K562 (cell line): ENCODE data around the gene CPED1. TPM values are rescaled to one million over a fixed set of nuclear protein-coding genes. Genes with fewer than 3 reads are reported as not detected.

Source experiments
- ADNP ChIP-seq: fragments of 200-800 bp; sonication (Bioruptor generic); IDR thresholded peaks from 2 replicates; pipeline ENCODE4 v1.6.1; 2016; ENCODE audit warnings: missing genetic modification characterization, missing compliant biosample characterization
- BCL6 ChIP-seq: fragments of 250-450 bp; sonication (Bioruptor Pico); IDR thresholded peaks from 2 replicates; pipeline ENCODE4 v1.4.0; 2020
- CREBBP ChIP-seq: IDR thresholded peaks from one replicate; pipeline ENCODE4 v1.6.1; 2012; ENCODE audit warnings: low read depth, mild to moderate bottlenecking, control low read depth, inconsistent platforms, low read length
- DEAF1 ChIP-seq: fragments of 450-650 bp; formaldehyde crosslinking; IDR thresholded peaks from 2 replicates; pipeline ENCODE4 v1.4.0; 2020; ENCODE audit warnings: mild to moderate bottlenecking, moderate library complexity
- E2F4 ChIP-seq: sonication (generic); formaldehyde crosslinking; IDR thresholded peaks from 2 replicates; pipeline ENCODE4 v1.8.0; 2022; ENCODE audit warnings: mild to moderate bottlenecking, low read depth, missing genetic modification reagents
- ELF1 ChIP-seq: fragments of 200-800 bp; sonication (Bioruptor generic); IDR thresholded peaks from 2 replicates; pipeline ENCODE4 v1.6.1; 2016; ENCODE audit warnings: missing genetic modification characterization, missing compliant biosample characterization
- ESRRB ChIP-seq: fragments of 250-450 bp; sonication (Bioruptor Pico); IDR thresholded peaks from 2 replicates; pipeline ENCODE4 v1.5.0; 2020; ENCODE audit warnings: mild to moderate bottlenecking, moderate library complexity, borderline replicate concordance
- HDAC6 ChIP-seq: IDR thresholded peaks from 2 replicates; pipeline ENCODE4 v1.6.1; 2012; ENCODE audit warnings: low read depth, mild to moderate bottlenecking, control low read depth, inconsistent platforms, low read length, moderate library complexity
- MAZ ChIP-seq, 2 experiments: fragments of 450-650 bp in 1 of 2; sonication (generic) in 1 of 2; formaldehyde crosslinking; IDR thresholded peaks in 1 of 2; conservative IDR thresholded peaks in 1 of 2; 2 replicates each; pipeline versions ENCODE4 v1.4.0 to v1.5.0; 2020; ENCODE audit warnings: mild to moderate bottlenecking in 1 of 2, missing genetic modification reagents in 1 of 2
- NUFIP1 ChIP-seq: fragments of 450-650 bp; IDR thresholded peaks from 2 replicates; pipeline ENCODE4 v1.6.1; 2018; ENCODE audit not compliant: partially characterized antibody
- REST ChIP-seq, 2 experiments: fragments of 450-650 bp; formaldehyde crosslinking in 1 of 2; IDR thresholded peaks; 2 replicates each; pipeline versions ENCODE4 v1.4.0 to v1.6.1; 2014 to 2020; ENCODE audit warnings: mild to moderate bottlenecking in 2 of 2, borderline replicate concordance in 1 of 2, low read depth in 1 of 2
- RUNX1 ChIP-seq: sonication (generic); IDR thresholded peaks from 2 replicates; pipeline ENCODE4 v1.6.1; 2016; ENCODE audit warnings: antibody characterized with exemption, low read depth
- SMAD1 ChIP-seq: fragments of 150-350 bp; IDR thresholded peaks from 2 replicates; pipeline ENCODE4 v1.6.1; 2014; ENCODE audit warnings: low read length, low read depth; ENCODE audit not compliant: partially characterized antibody
- ZBTB17 ChIP-seq: fragments of 450-650 bp; formaldehyde crosslinking; IDR thresholded peaks from 2 replicates; pipeline ENCODE4 v1.4.0; 2020; ENCODE audit warnings: mild to moderate bottlenecking
- polyA plus RNA-seq, 8 experiments: library from polyadenylated mRNA; depleted of rRNA in 4 of 8; stranded (reverse) in 5 of 8; unstranded in 3 of 8; fragments of >200 nt; fragmentation: Nextera tagmentation in 2 of 8; fragmentation: Illumina TruSeq in 1 of 8; extraction: Ambion mirVana in 2 of 8; extraction: Trizol in 1 of 8; gene quantifications; 2 replicates each; pipeline versions ENCODE4 v1.2.1 to v1.2.3, GENCODE V29; 2011 to 2014; ENCODE audit warnings: inconsistent platforms in 1 of 8, missing spikeins in 1 of 8
- total RNA-seq, 7 experiments: library from RNA; depleted of rRNA in 6 of 7; stranded (reverse); fragments of >200 nt in 6 of 7; fragmentation: Illumina TruSeq in 2 of 7; extraction: Trizol in 2 of 7; gene quantifications; 2 replicates each; pipeline versions ENCODE4 v1.2.1 to v1.2.3, GENCODE V29; 2011 to 2021; ENCODE audit warnings: low replicate concordance in 1 of 7

Gene CPED1
- total and polyA plus RNA-seq, 9 of the 15 experiments (the other 6 are each of a cell fraction or from before 2014, with no cell fraction given) = 195 to 393 (median 290) TPM

GRCh38 chr7:121041516-121042148 lies 53.1 kb downstream of the CPED1 start (continued):
- no peak; the same call in 1 of the 2 replicates for TF ChIP-seq REST (IDR thresholded peaks at IDR 0.05; ENCODE audit: borderline replicate concordance)
- no peak for TF ChIP-seq REST (CRISPR knock-in tag; IDR thresholded peaks at IDR 0.05; ENCODE audit: low read depth)
- TF ChIP-seq HDAC6 = no peak
- TF ChIP-seq BCL6 (CRISPR knock-in tag) = 0 out of 2 replicates have a peak, but pooled peaks have one; percentile 49
- TF ChIP-seq SMAD1 = no peak
- TF ChIP-seq ELF1 (tag) = no peak; the same call in 1 of the 2 replicates
- no peak for TF ChIP-seq E2F4 (CRISPR knock-in tag)
- TF ChIP-seq ZBTB17 (CRISPR knock-in tag) = no peak
- peak; percentile 64; the same call in 1 of the 2 replicates for TF ChIP-seq ADNP (tag)
- TF ChIP-seq MAZ (CRISPR knock-in tag; conservative IDR thresholded peaks at IDR 0.05 in 1 of 2, IDR thresholded peaks at IDR 0.05 in 1 of 2) = no peak; a peak in 3 of 4 replicates
- no peak for TF ChIP-seq DEAF1 (CRISPR knock-in tag)
- no peak for TF ChIP-seq NUFIP1
- TF ChIP-seq CREBBP = no peak
- TF ChIP-seq RUNX1 = no peak
- TF ChIP-seq ESRRB (CRISPR knock-in tag) = no peak
